IMR-90 (cell line): ENCODE results near the gene SLC7A10. TPM values are rescaled to one million over a fixed set of nuclear protein-coding genes. Genes with fewer than 3 reads are reported as not detected.

ENCODE experiments used
- ATAC-seq: fragments of 200-7000 bp; cut with Tn5 transposase; 2 replicates; pipeline ENCODE4 v1.9.1; 2020; ENCODE audit warnings: low read depth, mild to moderate bottlenecking, moderate library complexity
- BruUV-seq: library from RNA; stranded (reverse); fragments of 400-500 nt; replicated peaks from 2 replicates; lab custom pipeline; 2021; lab: Mats Ljungman, UMichigan
- CTCF ChIA-PET: fragments of 300-600 bp; formaldehyde crosslinking; extraction: SDS; loops from one replicate; lab custom pipeline; 2021; ENCODE audit warnings: antibody characterized with exemption; lab: Yijun Ruan, JAX
- POLR2A ChIA-PET: fragments of 300-600 bp; sonication (Branson Sonifier 250); formaldehyde crosslinking; loops from one replicate; lab custom pipeline; 2022; ENCODE audit warnings: antibody characterized with exemption; ENCODE audit not compliant: unreplicated experiment; lab: Charles Lee
- DNase-seq: peaks from one replicate; pipeline ENCODE4 v3.0.0; 2013
- H2AFZ ChIP-seq: replicated peaks from 2 replicates; pipeline ENCODE3; 2013; ENCODE audit warnings: low read length, mild to moderate bottlenecking; ENCODE audit not compliant: poor library complexity
- H2AK5ac ChIP-seq: 2 replicates; pipeline ENCODE4 v1.6.1; 2013; ENCODE audit warnings: low read depth, low read length, inconsistent platforms
- H2AK9ac ChIP-seq: replicated peaks from 2 replicates; pipeline ENCODE3; 2013; ENCODE audit warnings: mild to moderate bottlenecking, low read depth, low read length, moderate library complexity; ENCODE audit not compliant: poor library complexity
- H2BK120ac ChIP-seq: 2 replicates; pipeline ENCODE4 v1.6.1; 2013; ENCODE audit warnings: low read depth, low read length, inconsistent platforms
- H2BK15ac ChIP-seq: 3 replicates; pipeline ENCODE4 v1.6.1; 2013; ENCODE audit warnings: low read depth, low read length, inconsistent platforms
- H2BK20ac ChIP-seq: 2 replicates; pipeline ENCODE4 v1.6.1; 2013; ENCODE audit warnings: low read depth, mild to moderate bottlenecking, inconsistent platforms, low read length, moderate library complexity
- H2BK5ac ChIP-seq: 2 replicates; pipeline ENCODE4 v1.6.1; 2013; ENCODE audit warnings: mild to moderate bottlenecking, low read depth, low read length, inconsistent platforms; ENCODE audit not compliant: poor library complexity, severe bottlenecking
- H3K14ac ChIP-seq: replicated peaks from 2 replicates; pipeline ENCODE4 v1.6.1; 2013; ENCODE audit warnings: low read depth, low read length, inconsistent platforms
- H3K18ac ChIP-seq: 2 replicates; pipeline ENCODE4 v1.6.1; 2013; ENCODE audit warnings: low read depth, low read length, control low read depth
- H3K23ac ChIP-seq: 2 replicates; pipeline ENCODE4 v1.6.1; 2013; ENCODE audit warnings: low read depth, low read length, inconsistent platforms
- H3K27ac ChIP-seq: 2 replicates; pipeline ENCODE4 v1.5.1; 2013; ENCODE audit warnings: mild to moderate bottlenecking, control low read depth, low read length; ENCODE audit not compliant: insufficient read depth
- H3K27me3 ChIP-seq: 2 replicates; pipeline ENCODE4 v1.6.1; 2013; ENCODE audit warnings: low read length; ENCODE audit not compliant: control insufficient read depth, insufficient read depth
- H3K36me3 ChIP-seq: 2 replicates; pipeline ENCODE4 v1.6.1; 2013; ENCODE audit warnings: low read length, mixed read lengths; ENCODE audit not compliant: control insufficient read depth, insufficient read depth
- H3K4ac ChIP-seq: 2 replicates; pipeline ENCODE4 v1.6.1; 2013; ENCODE audit warnings: low read depth, low read length, inconsistent platforms
- H3K4me1 ChIP-seq: 2 replicates; pipeline ENCODE4 v1.6.1; 2013; ENCODE audit warnings: low read length, mixed read lengths; ENCODE audit not compliant: control insufficient read depth, insufficient read depth
- H3K4me2 ChIP-seq: 2 replicates; pipeline ENCODE4 v1.6.1; 2013; ENCODE audit warnings: low read depth, mild to moderate bottlenecking, control low read depth, low read length, moderate library complexity
- H3K4me3 ChIP-seq: 2 replicates; pipeline ENCODE4 v1.5.1; 2013; ENCODE audit warnings: low read depth, mild to moderate bottlenecking, control low read depth, low read length, moderate library complexity; ENCODE audit not compliant: insufficient read depth
- H3K56ac ChIP-seq: 2 replicates; pipeline ENCODE4 v1.6.1; 2013; ENCODE audit warnings: low read length, inconsistent platforms; ENCODE audit not compliant: insufficient read depth; ENCODE audit errors: extremely low read depth
- H3K79me1 ChIP-seq, 2 experiments: 2 replicates each; pipeline ENCODE4 v1.6.1; 2013; ENCODE audit warnings: low read length in 2 of 2, inconsistent platforms in 1 of 2, low read depth in 1 of 2
- H3K9ac ChIP-seq: 2 replicates; pipeline ENCODE4 v1.6.1; 2013; ENCODE audit warnings: low read depth, low read length, control low read depth
- H3K9me1 ChIP-seq: 2 replicates; pipeline ENCODE4 v1.6.1; 2013; ENCODE audit warnings: low read length, inconsistent platforms; ENCODE audit not compliant: insufficient read depth
- H3K9me3 ChIP-seq: 2 replicates; pipeline ENCODE4 v1.6.1; 2013; ENCODE audit warnings: low read length; ENCODE audit not compliant: control insufficient read depth, insufficient read depth
- H4K20me1 ChIP-seq: 2 replicates; pipeline ENCODE4 v1.6.1; 2013; ENCODE audit warnings: low read length, inconsistent platforms; ENCODE audit not compliant: insufficient read depth
- H4K5ac ChIP-seq: 2 replicates; pipeline ENCODE4 v1.6.1; 2013; ENCODE audit warnings: mild to moderate bottlenecking, low read depth, low read length, control low read depth
- H4K8ac ChIP-seq, 2 experiments: 2 replicates each; pipeline ENCODE4 v1.6.1; 2013; ENCODE audit warnings: low read depth in 2 of 2, low read length in 2 of 2, control low read depth in 1 of 2, inconsistent platforms in 1 of 2
- H4K91ac ChIP-seq: 2 replicates; pipeline ENCODE4 v1.6.1; 2013; ENCODE audit warnings: low read depth, low read length, inconsistent platforms; ENCODE audit not compliant: insufficient read depth
- BHLHE40 ChIP-seq: fragments of 150-350 bp; IDR thresholded peaks from 2 replicates; pipeline ENCODE4 v1.6.1; 2016; ENCODE audit warnings: mild to moderate bottlenecking, low read depth, low read length
- CEBPB ChIP-seq: IDR thresholded peaks from 2 replicates; pipeline ENCODE4 v1.6.1; 2012; ENCODE audit warnings: low read depth, low read length, improper control_type of control experiment
- CHD1 ChIP-seq: IDR thresholded peaks from 2 replicates; pipeline ENCODE4 v1.6.1; 2012; ENCODE audit warnings: low read depth, low read length, improper control_type of control experiment
- FOS ChIP-seq: fragments of 150-350 bp; IDR thresholded peaks from 2 replicates; pipeline ENCODE4 v1.6.1; 2016; ENCODE audit warnings: low read depth, low read length
- MAFK ChIP-seq: IDR thresholded peaks from 2 replicates; pipeline ENCODE4 v1.6.1; 2012; ENCODE audit warnings: low read depth, low read length, improper control_type of control experiment
- MAZ ChIP-seq: IDR thresholded peaks from 2 replicates; pipeline ENCODE4 v1.6.1; 2012; ENCODE audit warnings: low read depth, mild to moderate bottlenecking, low read length, improper control_type of control experiment, moderate library complexity, borderline replicate concordance
- MXI1 ChIP-seq: IDR thresholded peaks from 2 replicates; pipeline ENCODE4 v1.6.1; 2012; ENCODE audit warnings: low read depth, mild to moderate bottlenecking, low read length, moderate library complexity, borderline replicate concordance
- NFE2L2 ChIP-seq: fragments of 150-350 bp; IDR thresholded peaks from 2 replicates; pipeline ENCODE4 v1.6.1; 2016; ENCODE audit warnings: low read depth, mild to moderate bottlenecking, low read length
- POLR2A ChIP-seq: IDR thresholded peaks from 2 replicates; pipeline ENCODE4 v1.6.1; 2012; ENCODE audit warnings: mild to moderate bottlenecking, low read depth, low read length
- RAD21 ChIP-seq: IDR thresholded peaks from 2 replicates; pipeline ENCODE4 v1.6.1; 2012; ENCODE audit warnings: low read length, improper control_type of control experiment
- RCOR1 ChIP-seq: IDR thresholded peaks from 2 replicates; pipeline ENCODE4 v1.6.1; 2012; ENCODE audit warnings: mild to moderate bottlenecking, low read length, improper control_type of control experiment; ENCODE audit not compliant: insufficient replicate concordance
- RFX5 ChIP-seq: IDR thresholded peaks from 2 replicates; pipeline ENCODE4 v1.8.0; 2012; ENCODE audit warnings: low read depth, mild to moderate bottlenecking, low read length, moderate library complexity
- SMC3 ChIP-seq: fragments of 150-350 bp; IDR thresholded peaks from 2 replicates; pipeline ENCODE4 v1.6.1; 2016; ENCODE audit warnings: low read depth, mild to moderate bottlenecking, antibody characterized with exemption, low read length, moderate library complexity
- USF2 ChIP-seq: fragments of 150-350 bp; IDR thresholded peaks from 2 replicates; pipeline ENCODE4 v1.6.1; 2017; ENCODE audit warnings: mild to moderate bottlenecking, antibody characterized with exemption, low read length, low read depth
- WGBS, 2 experiments: methylation state at CpG; one replicate each; pipeline versions ENCODE4 v1.1.5 to v1.1.7; 2013; ENCODE audit warnings: missing lambda C conversion rate in 2 of 2; ENCODE audit not compliant: insufficient read length in 1 of 2; ENCODE audit errors: extremely low coverage in 2 of 2; 5-methylcytosine and 5-hydroxymethylcytosine counted together
- dilution Hi-C: fragments of 300-500 bp; cut with HindIII; formaldehyde crosslinking; loops from one replicate; pipeline ENCODE4 v1.14.3; 2018; ENCODE audit warnings: low sequenced_read_pairs; ENCODE audit not compliant: unreplicated experiment
- in situ Hi-C: fragments of 300-500 bp; cut with MboI; formaldehyde crosslinking; loops from 3 replicates; pipeline ENCODE4 v1.14.3; 2019; ENCODE audit warnings: low sequenced_read_pairs, inconsistent platforms, mixed read lengths
- intact Hi-C: fragments of 100-400 bp; cut with micrococcal nuclease; formaldehyde crosslinking; loops from 2 replicates; pipeline ENCODE4 v1.10.0; 2022
- polyA plus RNA-seq, 3 experiments: library from polyadenylated mRNA; depleted of rRNA; stranded (reverse); fragments of >200 nt; gene quantifications; 2 replicates each; pipeline ENCODE4 v1.2.3, GENCODE V29; 2012; ENCODE audit warnings: low replicate concordance in 1 of 3
- total RNA-seq: library from RNA; depleted of rRNA; stranded (reverse); fragments of >200 nt; gene quantifications from 2 replicates; pipeline ENCODE4 v1.2.3, GENCODE V29; 2012
- TF ChIP-seq, protein P1 (sequence below): fragments of 150-350 bp; IDR thresholded peaks from 2 replicates; pipeline ENCODE4 v1.6.1; 2016; ENCODE audit warnings: low read depth, mild to moderate bottlenecking, low read length, moderate library complexity, borderline replicate concordance
- TF ChIP-seq, protein P2 (sequence below): conservative IDR thresholded peaks from 2 replicates; pipeline ENCODE4 v1.5.1; 2012; ENCODE audit warnings: mild to moderate bottlenecking, low read depth, low read length, improper control_type of control experiment

Gene SLC7A10
- total and polyA plus RNA-seq, 2 of the 4 experiments (the other 2 are of a cell fraction): not detected

GRCh38 chr19:33159149-33159548 lies 66.5 kb downstream of the SLC7A10 start:
- dilution Hi-C loops: no loop called here

More at GRCh38 chr19:33159149-33159548, 66.5 kb downstream of the SLC7A10 start:
- no peak overlapping the region for H3K4me3 ChIP-seq
- ChIA-PET CTCF (interaction anchor here (1.2 kb wide), 1 partner anchor 15 kb away, joined by 4 read pairs; no protein-coding TSS in a partner anchor), POLR2A (no interaction called here)
- H2AK9ac ChIP-seq: no peak overlapping the region
- H4K5ac ChIP-seq: no peak overlapping the region
- no peak overlapping the region for H3K14ac ChIP-seq
- DNase-seq (no peak), ATAC-seq (no peak)
- H3K4ac ChIP-seq: no peak overlapping the region
- no peaks in the 10 kb centered on the region for H3K27me3 ChIP-seq
- no peak overlapping the region for H3K9ac ChIP-seq
- peaks cover 3% of the 10 kb centered on the region for H3K4me1 ChIP-seq
- H3K4me2 ChIP-seq: no peak overlapping the region
- TF ChIP-seq, protein P1, sequence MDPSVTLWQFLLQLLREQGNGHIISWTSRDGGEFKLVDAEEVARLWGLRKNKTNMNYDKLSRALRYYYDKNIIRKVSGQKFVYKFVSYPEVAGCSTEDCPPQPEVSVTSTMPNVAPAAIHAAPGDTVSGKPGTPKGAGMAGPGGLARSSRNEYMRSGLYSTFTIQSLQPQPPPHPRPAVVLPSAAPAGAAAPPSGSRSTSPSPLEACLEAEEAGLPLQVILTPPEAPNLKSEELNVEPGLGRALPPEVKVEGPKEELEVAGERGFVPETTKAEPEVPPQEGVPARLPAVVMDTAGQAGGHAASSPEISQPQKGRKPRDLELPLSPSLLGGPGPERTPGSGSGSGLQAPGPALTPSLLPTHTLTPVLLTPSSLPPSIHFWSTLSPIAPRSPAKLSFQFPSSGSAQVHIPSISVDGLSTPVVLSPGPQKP: no peak
- TF ChIP-seq RFX5 (no peak), MAZ (no peak), MAFK (no peak), CHD1 (no peak), RAD21 (no peak), POLR2A (no peak), RCOR1 (no peak), MXI1 (no peak), NFE2L2 (no peak), USF2 (no peak), BHLHE40 (no peak), SMC3 (no peak), FOS (no peak), CEBPB (no peak)
- TF ChIP-seq, protein P2, sequence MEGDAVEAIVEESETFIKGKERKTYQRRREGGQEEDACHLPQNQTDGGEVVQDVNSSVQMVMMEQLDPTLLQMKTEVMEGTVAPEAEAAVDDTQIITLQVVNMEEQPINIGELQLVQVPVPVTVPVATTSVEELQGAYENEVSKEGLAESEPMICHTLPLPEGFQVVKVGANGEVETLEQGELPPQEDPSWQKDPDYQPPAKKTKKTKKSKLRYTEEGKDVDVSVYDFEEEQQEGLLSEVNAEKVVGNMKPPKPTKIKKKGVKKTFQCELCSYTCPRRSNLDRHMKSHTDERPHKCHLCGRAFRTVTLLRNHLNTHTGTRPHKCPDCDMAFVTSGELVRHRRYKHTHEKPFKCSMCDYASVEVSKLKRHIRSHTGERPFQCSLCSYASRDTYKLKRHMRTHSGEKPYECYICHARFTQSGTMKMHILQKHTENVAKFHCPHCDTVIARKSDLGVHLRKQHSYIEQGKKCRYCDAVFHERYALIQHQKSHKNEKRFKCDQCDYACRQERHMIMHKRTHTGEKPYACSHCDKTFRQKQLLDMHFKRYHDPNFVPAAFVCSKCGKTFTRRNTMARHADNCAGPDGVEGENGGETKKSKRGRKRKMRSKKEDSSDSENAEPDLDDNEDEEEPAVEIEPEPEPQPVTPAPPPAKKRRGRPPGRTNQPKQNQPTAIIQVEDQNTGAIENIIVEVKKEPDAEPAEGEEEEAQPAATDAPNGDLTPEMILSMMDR: no peak
- H3K36me3 ChIP-seq: no peaks in the 10 kb centered on the region
- H3K27ac ChIP-seq: no peak overlapping the region
- no peak overlapping the region for H2BK20ac ChIP-seq
- H3K9me1 ChIP-seq: no peaks in the 10 kb centered on the region
- H2AFZ ChIP-seq: no peak overlapping the region
- H3K23ac ChIP-seq: no peak overlapping the region
- no peak overlapping the region for H3K56ac ChIP-seq
- no peaks in the 10 kb centered on the region for H3K79me1 ChIP-seq
- in situ Hi-C loops (no loop called here), intact Hi-C loops (no loop called here)
- H2AK5ac ChIP-seq: no peak overlapping the region
- no peak overlapping the region for H4K91ac ChIP-seq
- H2BK5ac ChIP-seq: no peak overlapping the region
- H4K8ac ChIP-seq: no peak overlapping the region
- BruUV-seq: no TSS peak
- no peak overlapping the region for H2BK15ac ChIP-seq
- H2BK120ac ChIP-seq: no peak overlapping the region
- H3K18ac ChIP-seq: no peak overlapping the region
- no CpG with 5 or more reads among the region's 4 CpGs for WGBS, 2 experiments
- H4K20me1 ChIP-seq: no peaks in the 10 kb centered on the region
- H3K9me3 ChIP-seq: no peaks in the 10 kb centered on the region
